GM19324 (cell line): ENCODE results near the gene POC1B.

Experiments used
- ATAC-seq: cut with Tn5 transposase; IDR thresholded peaks from one replicate; pipeline ENCODE4 v1.9.1; 2021; ENCODE audit warnings: mild to moderate bottlenecking, moderate library complexity; ENCODE audit not compliant: unreplicated experiment, low FRiP score

POC1B gene

DNA sequence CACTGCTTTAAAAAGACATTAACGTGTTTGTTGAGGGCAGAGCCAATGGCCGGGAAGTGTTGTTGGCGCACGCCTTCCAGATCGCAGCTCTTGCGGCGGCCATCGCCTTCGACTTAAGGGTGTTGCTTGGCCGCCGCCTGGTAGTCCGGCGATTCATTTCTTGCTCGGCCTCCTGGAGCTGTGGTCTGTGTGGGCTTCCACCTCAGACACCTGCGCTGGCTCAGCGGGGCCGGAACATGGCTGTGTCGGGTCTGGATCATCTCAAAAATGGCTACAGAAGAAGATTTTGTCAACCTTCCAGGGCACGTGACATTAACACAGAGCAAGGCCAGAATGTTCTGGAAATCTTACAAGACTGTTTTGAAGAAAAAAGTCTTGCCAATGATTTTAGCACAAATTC, 26.0 kb downstream of the POC1B start:
- ATAC-seq: no peak

DNA sequence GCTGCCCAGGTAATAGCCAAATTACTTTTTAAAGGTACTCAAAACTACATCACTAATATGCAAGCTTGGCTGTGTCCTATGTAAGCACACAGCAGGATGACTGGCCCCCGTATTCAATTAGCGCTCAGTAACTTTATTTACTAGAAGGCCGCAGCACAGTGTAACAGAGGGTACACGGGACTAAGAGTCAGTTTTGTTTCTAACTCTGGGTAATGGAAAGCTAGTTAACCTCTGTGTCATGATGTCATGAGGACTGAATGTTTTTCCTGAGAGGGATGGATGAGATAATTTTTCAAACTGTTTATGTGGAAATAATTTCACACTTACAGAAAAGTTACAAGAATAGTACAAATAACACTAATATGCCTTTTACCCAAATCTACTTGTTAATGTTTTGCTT, 28.4 kb downstream of the POC1B start:
- no peak for ATAC-seq

DNA sequence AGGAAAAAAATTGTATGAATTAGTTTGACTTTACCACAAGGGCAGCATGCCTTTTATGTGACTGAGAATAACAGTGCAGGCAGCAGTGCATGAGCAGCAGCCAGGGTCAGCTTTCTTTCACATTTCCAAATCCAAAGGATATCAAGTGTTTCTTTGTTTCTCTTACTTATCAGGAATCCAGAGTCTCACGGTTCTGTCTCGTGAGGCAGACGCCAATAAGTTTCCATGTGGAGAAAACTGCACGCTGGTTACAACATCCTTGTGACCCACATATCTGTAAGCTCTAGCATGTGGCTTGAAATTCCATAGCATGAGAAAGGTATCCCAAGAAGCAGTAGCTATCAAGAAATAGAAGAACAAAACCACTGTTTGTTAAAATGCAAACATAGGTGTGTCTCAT, 28.8 kb downstream of the POC1B start:
- ATAC-seq: no peak

DNA sequence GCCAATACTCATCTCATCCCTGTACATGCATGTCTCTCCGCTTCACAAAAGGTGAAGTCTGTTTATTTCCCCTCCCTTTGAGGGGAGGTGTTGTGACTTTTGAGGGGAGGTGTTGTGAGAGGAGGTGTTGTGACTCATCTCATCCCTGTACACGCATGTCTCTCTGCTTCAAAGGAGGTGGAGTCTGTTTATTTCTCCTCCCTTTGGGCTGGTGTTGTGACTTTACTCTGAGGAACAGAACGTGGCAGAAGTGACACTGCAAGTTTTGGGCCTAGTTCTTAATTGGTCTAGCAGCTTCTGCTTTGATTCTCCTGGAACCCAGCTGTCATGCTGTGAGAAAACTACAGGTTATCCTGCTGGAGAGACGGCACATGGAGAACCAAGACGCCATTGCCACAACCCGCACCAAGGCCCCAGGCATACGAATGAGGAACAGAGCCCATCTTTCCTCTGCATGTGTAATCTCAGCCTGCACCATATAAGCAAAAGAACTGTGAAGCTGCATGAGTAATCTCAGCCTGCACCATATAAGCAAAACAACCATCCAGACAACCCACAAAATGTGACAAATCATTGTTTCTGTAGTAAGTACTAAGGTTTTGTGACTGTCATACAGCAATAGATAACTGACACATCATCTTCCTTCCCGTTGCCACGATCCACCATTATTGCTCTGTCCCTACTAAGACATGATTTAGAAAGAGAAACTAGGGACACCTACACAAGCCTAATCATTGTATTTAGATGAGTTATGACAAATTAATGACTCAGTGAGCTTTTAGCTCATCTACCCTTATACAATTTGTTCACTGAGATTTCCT, 31.2 kb downstream of the POC1B start:
- ATAC-seq: no peak

DNA sequence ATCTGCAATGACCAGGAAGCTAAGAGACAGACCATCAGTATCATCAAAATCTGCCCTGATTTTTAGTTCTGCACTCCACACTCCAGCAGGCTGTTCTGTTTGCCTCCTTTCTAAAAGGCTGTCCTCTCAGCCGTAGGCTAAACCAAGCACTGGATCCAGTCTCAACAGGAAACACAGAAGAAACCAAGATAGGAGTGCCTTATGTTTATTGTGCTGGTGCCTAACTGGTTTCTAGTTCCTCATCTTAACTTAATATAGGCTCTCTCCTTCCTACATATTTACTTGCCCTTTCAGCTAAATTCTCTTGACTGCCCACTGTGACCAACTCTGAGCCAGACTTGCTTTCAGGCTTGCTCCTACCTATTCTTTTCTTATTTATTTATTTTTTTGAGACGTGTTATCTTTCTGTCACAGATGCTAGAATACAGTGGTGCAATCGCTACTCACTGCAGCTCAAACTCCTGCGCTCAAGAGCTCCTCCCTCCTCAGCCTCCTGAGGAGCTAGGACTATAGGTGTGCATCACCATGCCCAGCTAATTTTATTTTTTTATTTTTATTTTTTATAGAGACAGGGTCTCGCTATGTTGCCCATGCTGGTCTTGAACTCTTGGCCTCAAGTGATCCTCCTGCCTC, 32.1 kb downstream of the POC1B start:
- no peak for ATAC-seq

DNA sequence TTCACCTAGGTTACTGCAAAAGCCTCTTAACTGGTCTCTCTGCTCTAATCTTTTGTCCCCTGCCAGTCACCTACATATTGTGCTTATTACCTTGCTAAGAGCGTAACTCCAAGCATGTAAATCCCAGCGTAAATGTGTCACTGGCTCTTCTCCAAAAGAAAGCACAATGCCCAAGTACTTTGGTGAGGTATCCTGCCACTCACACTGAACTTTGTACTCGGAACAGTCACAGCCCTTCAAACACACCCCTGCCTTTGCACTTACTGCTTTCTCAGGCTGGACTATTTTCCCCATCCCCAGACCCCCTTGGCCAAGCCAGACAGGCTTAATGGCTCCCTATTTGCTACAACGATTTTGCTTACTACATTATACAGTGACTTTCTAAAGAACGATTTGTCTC, 33.0 kb downstream of the POC1B start:
- ATAC-seq: no peak

DNA sequence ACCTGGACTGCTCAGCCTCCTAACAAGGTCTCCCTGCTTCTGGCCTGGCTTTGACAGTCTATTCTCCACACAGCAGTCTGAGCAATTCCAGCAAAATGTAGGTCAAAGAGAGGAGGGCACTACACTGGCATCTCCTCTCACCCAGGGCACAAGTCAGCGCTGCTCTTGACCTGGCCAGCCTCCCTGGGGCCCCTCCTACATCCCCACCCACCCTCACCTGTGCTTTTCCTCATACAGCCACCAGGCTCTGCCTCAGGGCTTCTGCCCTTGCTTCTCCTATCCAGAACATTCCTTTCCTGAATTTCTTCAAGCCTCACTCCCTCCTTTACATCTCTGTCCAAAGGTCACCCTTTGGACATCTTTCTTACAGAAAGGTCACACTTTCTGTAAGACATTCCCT, 34.9 kb downstream of the POC1B start:
- ATAC-seq: no peak

DNA sequence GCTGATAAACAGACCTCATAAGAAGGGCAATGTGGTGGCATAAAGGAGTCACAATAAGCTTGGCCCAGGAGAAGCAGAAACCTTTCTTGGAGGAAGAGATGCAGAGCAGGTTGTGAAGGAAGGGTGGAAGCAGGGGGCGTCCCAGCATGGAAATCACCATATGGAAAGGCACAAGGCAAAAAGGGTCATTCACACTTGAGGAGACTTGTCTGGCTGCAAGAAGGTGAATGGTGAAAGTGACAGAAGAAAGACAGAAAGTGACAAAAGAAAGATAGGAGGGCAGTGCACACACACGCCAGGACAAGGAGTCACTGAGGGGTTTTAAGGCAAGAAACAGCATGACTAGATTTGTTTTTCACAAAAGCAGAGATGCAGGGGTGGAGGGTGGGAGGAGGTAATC, 39.6 kb downstream of the POC1B start:
- ATAC-seq: no peak

DNA sequence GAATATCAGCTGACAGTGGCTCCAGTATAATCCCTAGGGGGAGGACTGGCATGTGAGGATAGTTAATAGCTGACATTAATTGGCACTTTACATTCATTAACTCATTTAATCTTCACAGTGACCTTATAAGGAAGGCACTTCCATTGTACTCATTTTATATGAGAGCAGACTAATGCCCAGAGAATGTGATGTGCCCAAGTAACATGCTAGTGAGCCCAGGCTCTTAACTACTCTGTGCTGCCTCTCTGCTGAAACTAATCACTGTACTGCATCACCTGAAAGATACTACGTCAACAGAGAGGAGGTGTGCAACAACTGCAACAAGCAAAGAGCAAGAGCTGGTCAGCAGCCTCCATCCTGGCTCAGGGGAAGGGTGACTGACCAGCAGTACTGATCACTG, 41.4 kb downstream of the POC1B start:
- ATAC-seq: no peak

DNA sequence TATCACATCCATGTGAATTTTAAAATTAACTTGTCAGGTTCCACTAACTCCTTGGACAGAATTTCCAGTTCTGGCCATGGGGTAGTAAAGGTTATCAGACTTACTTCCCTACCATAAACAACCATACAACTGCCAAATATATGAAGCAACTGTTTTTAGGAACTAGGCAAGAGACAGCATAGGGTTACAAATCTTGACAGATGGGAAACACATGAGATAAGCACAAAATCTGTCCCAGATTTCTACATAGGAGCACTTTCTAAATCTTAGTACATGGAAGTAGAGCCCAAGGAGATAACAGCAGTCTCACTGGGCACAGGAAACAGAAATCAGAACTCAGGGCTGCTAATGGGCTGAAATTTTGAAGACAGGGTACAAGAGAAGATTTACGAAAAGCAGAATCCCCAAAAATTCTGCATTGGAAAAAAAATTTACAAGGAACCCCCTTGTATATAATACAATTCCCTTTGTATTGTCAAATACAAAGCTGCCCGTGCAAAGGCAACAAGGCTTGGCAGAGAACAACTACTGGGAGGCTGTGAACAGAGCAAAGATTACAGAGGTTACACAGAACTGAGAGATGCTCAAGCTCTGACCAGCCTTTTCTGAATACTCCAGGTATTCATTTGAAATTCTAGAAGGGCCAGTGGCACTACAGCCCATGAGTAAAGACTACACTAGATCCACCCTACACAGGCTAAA, 44.5 kb downstream of the POC1B start:
- ATAC-seq: no peak

DNA sequence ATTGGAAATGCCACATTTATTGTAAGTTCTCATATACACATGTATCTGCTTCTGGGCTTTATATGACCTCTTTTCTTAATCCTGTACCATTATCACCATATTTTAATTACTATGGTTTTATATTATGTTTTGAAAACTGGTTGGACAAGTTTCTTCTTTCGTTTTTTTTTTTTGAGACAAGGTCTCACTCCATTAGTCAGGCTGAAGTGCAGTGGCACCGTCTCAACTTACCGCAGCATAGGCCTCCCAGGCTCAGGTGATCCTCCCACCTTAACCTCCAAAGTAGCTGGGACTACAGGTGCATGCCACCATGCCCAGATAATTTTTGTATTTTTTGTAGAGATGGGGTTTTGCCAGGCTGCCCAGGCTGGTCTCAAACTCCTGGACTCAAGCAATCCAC, 45.9 kb downstream of the POC1B start:
- ATAC-seq: no peak

DNA sequence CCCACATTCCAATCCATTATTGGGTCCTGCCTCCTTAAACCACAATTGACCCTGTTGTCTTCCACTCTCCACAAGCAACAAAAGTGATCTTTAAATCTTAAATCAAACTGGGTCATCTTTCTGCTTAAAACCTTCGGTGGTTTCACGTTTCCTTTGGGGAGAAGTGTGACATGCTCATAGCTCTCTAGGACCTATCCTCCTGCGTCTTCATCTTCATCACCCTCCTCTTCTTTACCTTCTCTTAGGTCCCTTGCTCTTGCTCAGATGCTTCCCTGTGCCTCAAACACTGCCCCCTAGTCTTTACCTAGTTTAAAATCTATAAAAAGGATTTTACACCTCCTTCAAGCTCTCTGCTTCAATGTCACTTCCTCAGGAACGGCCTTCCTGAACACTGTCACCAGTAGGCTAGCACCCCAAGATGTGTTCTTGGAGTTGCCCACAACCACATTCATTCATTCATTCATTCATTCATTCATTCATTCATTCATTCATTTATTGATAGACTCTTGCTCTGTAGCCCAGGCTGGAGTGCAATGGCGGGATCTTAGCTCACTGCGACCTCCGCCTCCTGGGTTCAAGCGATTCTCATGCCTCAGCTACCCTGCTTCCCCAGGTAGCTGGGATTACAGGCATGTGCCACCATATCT, 48.1 kb downstream of the POC1B start:
- no peak for ATAC-seq

DNA sequence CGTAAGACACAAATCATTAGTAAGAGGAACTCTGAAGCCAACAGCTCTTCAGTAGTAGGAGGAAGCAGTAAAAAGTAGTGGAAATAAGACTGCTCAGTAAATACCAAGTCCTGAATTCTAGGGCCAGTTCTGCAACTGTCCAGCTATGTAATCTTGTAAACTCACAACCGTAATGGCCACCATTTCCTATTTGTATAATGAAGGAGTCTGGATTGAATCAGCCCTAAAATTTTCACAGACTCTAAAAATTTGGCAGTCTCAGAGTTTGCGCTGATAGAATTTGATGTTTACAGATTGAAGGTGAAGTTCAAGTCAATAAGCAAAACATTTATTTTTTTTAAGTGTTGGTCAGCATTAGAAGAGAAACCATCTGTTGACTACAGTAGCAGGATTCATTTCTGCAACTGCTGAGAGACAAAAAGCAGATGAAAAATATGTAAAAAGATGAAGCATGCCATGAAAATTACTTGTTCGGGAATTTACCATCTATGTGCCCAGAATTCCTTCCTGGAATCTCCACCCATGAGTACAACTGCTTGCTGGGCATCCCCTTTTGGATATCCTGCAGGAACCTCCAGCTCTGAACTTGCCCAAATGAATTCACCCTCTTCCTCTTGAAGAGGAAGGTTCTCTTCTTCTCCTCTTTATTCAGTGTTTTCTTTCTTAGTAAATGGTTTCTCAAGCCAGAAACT, 48.8 kb downstream of the POC1B start:
- ATAC-seq: no peak

DNA sequence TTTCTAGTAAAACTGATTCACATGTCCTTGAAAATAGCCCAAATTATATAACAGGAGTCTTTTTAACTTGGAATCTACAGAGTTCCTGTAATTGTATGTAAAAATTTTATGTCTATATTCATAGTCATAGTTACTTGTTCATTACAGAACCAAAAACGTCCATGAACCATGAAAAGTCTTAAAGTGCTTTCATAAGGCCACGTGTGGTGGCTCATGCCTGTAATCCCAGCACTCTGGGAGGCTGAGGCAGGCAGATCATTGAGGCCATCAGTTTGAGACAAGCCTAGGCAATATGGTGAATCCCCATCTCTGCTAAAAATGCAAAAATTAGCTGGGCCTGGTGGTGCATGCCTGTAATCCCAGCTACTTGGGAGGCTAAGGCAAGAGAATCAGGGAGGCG, 49.6 kb downstream of the POC1B start:
- no peak for ATAC-seq

DNA sequence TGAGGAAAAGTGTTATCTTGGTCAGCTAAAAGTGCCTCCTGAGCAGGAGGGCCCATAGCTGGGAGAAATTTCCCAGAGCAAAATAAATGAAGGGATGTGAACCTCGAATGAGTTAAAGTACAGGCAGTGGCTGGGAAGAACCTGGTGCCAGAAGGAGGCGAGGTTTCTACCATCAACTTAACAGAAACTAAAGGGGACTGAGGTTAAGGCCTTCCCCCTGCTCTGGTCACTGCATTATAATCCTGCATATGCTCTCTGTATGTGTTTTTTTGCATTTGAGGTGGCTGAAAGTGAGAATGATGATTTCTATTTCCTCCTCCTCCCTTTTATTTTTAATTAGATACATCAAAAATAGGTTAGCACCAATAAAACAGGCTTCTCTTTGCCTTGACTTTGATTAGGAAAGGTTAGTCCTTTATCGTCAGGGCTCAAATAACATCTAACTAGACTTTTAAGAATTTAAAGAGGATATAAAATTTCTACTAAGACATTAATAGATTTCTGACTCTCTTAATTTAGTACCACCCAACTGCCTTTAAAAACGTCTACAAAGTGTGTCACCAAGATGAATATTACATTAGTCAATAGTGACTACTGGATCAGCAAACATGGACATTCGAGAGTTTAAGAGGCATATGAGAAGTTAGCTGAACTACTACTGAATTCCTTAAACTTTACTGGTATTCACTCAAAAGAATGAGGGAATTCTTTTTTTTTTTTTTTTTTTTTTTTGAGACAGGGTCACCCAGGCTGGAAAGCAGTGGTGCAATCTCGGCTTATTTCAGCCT, 50.5 kb downstream of the POC1B start:
- no peak for ATAC-seq

DNA sequence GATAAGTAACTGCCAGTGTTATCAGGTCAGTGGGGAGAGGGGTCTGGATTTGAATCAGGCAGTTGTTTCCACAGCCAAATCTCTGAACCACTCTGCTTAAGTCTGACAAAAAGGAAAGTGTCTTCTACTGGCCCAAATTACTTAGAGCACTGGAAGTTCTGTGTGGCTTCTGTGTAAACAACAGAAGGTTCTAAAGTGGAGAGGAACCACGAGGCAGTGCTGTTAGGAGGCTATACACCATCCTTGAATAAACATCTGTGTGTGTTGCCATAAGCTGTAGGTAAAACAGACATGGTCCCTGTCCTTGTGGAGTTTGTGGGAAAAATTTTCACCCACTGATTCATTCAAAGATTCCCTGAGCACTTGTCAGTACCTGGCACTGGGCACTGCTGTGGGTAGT, 51.2 kb downstream of the POC1B start:
- no peak for ATAC-seq

DNA sequence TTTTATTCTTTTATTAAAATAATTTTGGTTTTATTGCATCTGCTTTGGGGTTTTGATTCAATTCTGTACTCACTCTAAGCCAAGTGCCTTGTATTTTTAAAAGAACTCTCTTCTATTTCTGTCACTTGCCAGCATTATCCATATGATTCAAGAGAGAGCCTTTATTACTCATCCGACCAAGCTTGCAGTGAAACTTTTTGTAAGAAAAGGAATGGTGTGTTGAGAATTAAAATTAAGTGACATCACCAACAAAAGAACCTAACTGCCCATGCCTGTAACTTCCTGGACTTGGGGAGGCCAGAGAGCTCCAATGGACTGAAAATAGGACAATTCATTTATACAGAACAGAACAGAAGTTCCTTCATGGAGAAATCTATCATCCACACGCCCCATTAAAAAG, 53.3 kb downstream of the POC1B start:
- no peak for ATAC-seq

DNA sequence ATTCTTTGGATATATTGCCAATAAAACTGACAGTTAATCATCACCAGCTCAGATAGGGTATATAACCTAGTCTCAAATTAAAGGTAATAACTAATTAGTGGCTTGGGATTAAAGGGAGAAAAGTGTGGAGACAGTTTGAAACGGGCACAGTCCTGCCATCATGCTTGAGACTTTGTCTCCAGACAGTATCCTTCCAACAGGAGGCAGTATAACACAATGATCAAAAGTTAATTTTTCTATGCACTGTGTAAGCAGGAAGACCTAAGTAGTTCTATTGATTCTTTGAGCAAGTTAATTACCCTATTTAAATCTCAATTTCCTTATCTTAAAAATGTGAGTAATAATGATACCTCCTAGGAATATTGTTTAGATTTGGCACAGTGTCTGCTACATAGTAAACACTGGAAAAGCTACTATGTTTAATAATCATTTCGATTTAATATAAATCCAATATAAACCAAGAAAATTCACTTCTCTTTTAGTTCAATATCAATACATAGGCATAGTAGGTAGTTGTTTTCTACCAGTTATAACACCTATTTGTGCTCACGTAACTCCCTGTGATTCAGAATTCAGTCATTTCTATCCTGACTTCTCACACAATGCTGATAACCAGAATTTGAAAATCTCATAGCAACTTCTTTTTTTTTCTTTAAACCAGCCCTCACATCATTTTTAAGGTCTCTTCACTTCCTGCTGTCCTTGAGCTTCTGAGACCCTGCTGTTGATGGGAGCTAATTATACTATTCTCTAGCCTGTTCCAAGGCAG, 54.9 kb downstream of the POC1B start:
- peak; percentile 41 for ATAC-seq

DNA sequence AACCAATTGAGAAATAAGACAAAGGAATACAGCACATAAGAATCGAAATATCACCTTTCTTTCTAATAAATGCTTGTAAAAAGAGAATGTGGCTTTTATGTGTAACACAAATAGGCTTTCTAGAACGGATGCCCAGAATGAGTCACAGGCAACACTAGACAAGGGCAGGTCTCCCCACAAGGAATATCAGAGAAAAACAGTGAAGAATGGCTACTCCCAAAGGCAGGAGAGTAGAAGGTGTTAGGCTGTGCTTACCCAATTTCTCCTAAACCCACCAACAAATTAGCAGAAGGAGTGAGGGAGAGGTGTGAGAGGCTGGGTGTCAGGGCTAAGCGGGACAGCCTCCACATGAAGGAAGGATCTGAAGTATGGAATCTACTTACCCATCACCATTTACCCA, 56.5 kb downstream of the POC1B start:
- ATAC-seq: no peak
